RWPE2 (cell line): ENCODE measurements around the gene PI4KA.
"Not testable (repeated sequence)": the region's sequence is repeated elsewhere in the genome, so short reads cannot be mapped to it uniquely, and the experiment has no call there.

ENCODE experiments used
- ATAC-seq: fragments of 200-7000 bp; cut with Tn5 transposase; 3 replicates; pipeline ENCODE4 v1.9.1; 2021; ENCODE audit warnings: low read depth
- DNase-seq: peaks from one replicate; pipeline ENCODE4 v3.0.0-alpha.2; 2020; ENCODE audit warnings: low spot score
- H3K27ac ChIP-seq: fragments of 450-650 bp; 2 replicates; pipeline ENCODE4 v1.5.1; 2017; ENCODE audit warnings: mild to moderate bottlenecking; ENCODE audit not compliant: poor library complexity, severe bottlenecking
- H3K27me3 ChIP-seq: fragments of 250-450 bp; sonication (Bioruptor Pico); 2 replicates; pipeline ENCODE4 v1.5.1; 2021; ENCODE audit warnings: mild to moderate bottlenecking, moderate library complexity; ENCODE audit not compliant: insufficient read depth, poor library complexity, severe bottlenecking
- H3K36me3 ChIP-seq: fragments of 250-450 bp; sonication (Bioruptor Pico); 2 replicates; pipeline ENCODE4 v1.5.1; 2020; ENCODE audit warnings: low read depth, mild to moderate bottlenecking, moderate library complexity
- H3K4me1 ChIP-seq: fragments of 250-450 bp; sonication (Bioruptor Pico); 2 replicates; pipeline ENCODE4 v1.5.1; 2021; ENCODE audit warnings: mild to moderate bottlenecking, moderate library complexity; ENCODE audit not compliant: insufficient read depth, poor library complexity, severe bottlenecking
- H3K4me3 ChIP-seq: fragments of 250-450 bp; sonication (Bioruptor Pico); 2 replicates; pipeline ENCODE4 v1.5.1; 2021; ENCODE audit warnings: mild to moderate bottlenecking, moderate library complexity; ENCODE audit not compliant: severe bottlenecking
- H3K9me3 ChIP-seq: fragments of 250-450 bp; sonication (Bioruptor Pico); 2 replicates; pipeline ENCODE4 v1.5.1; 2021; ENCODE audit warnings: mild to moderate bottlenecking, moderate library complexity; ENCODE audit not compliant: severe bottlenecking
- CTCF ChIP-seq: fragments of 450-650 bp; IDR thresholded peaks from one replicate; pipeline ENCODE4 v1.5.1; 2017; ENCODE audit warnings: mild to moderate bottlenecking, moderate library complexity; ENCODE audit not compliant: poor library complexity, severe bottlenecking

Gene PI4KA

DNA sequence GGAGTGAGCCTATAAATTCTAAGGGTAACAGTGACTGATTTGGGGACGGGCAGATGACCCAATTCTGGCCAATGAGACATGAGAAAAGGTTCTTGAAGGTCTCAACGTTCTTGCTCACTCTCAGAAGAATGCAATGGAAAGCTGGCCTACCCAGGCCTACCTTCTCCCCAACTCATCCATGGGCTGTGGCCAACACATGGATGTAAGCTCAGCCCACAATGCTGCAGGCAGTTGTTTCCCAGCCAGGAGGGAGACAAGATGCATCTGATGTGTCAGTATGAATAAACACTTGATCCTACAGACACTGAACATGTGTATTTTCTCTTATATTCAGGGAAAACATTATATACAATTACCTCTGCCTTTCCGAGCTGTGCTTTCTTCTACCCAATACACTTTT lies 24.4 kb downstream of the PI4KA start:
- no peak for DNase-seq
- no peak for TF ChIP-seq CTCF
- Histone ChIP-seq H3K9me3 (no peaks in the 10 kb centered on the region), H3K4me1 (no peaks in the 10 kb centered on the region), H3K36me3 (peaks cover 30% of the 10 kb centered on the region), H3K27me3 (no peaks in the 10 kb centered on the region), H3K4me3 (no peak overlapping the region), H3K27ac (no peak overlapping the region)
- no peak for ATAC-seq

GRCh38 chr22:20833225-20833665 lies 25.4 kb downstream of the PI4KA start:
- Histone ChIP-seq H3K9me3 (no peaks in the 10 kb centered on the region), H3K27ac (no peak overlapping the region), H3K4me3 (no peak overlapping the region), H3K36me3 (peaks cover 34% of the 10 kb centered on the region), H3K4me1 (no peaks in the 10 kb centered on the region), H3K27me3 (no peaks in the 10 kb centered on the region)
- DNase-seq (no peak), ATAC-seq (no peak)
- TF ChIP-seq CTCF, result no peak

GRCh38 chr22:20829491-20830134 lies 29.0 kb downstream of the PI4KA start:
- Histone ChIP-seq H3K36me3 (peaks cover 38% of the 10 kb centered on the region), H3K4me1 (no peaks in the 10 kb centered on the region), H3K4me3 (no peak overlapping the region), H3K9me3 (no peaks in the 10 kb centered on the region), H3K27ac (no peak overlapping the region), H3K27me3 (no peaks in the 10 kb centered on the region)
- no peak for TF ChIP-seq CTCF
- ATAC-seq (no peak), DNase-seq (no peak)

DNA sequence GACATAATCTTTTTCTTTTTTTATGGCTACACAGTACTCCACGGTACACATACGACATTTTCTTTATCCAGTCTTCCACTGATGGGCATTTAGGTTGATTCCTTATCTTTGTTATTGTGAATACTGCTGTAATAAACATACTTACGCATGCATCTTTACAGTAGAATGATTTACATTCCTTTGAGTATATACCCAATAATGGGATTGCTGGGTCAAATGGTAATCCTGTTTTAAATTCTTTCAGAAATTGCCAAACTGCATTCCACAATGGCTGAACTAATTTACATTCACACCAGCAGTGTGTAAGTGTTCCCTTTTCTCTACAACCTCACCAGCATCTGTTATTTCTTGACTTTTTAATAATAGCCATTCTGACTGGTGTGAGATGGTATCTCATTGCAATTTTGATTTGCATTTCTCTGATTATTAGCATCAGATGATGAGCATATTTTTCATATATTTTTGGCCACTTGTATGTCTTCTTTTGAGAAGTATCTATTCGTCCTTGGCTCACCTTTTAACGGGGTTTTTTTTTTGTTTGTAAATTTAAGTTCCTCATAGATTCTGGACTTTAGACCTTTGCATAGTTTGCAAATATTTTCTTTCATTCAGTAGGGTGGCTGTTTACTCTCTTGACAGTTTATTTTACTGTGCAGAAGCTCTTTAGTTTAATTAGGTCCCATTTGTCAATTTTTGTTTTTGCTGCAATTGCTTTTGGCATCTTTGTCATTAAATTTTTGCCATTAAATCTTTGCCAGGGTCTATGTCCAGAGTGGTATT lies 32.0 kb downstream of the PI4KA start:
- not testable (repeated sequence) for H3K4me3 ChIP-seq, H3K27me3 ChIP-seq, ATAC-seq, DNase-seq, H3K4me1 ChIP-seq, H3K27ac ChIP-seq, H3K9me3 ChIP-seq
- H3K36me3 ChIP-seq, result peaks cover 29% of the 10 kb centered on the region

DNA sequence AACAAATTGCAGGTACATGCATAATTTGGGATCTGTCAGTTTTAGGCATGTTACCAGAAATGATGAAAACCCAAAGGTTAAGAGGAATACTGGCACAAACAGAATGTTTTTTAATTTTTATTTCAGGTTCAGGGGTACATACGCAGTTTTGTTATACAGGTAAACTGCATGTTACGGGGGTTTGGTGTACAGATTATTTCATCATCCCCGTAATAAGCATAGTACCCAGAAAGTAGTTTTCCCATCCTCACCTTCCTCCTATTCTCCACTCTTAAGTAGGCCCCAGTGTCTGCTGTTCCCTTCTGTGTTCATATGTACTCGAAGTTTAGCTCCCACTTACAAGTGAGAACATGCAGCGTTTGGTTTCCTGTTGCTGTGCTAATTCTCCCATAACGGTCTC lies 33.0 kb downstream of the PI4KA start:
- H3K36me3 ChIP-seq, result peaks cover 29% of the 10 kb centered on the region

GRCh38 chr22:20825216-20825615 lies 33.4 kb downstream of the PI4KA start:
- not testable (repeated sequence) for ATAC-seq, H3K27me3 ChIP-seq, H3K4me1 ChIP-seq, H3K9me3 ChIP-seq, H3K4me3 ChIP-seq, DNase-seq, H3K27ac ChIP-seq
- peaks cover 25% of the 10 kb centered on the region for H3K36me3 ChIP-seq

More for the DNA sequence above, 33.0 kb downstream of the PI4KA start:
- Histone ChIP-seq H3K4me1 (no peaks in the 10 kb centered on the region), H3K27me3 (no peaks in the 10 kb centered on the region), H3K4me3 (no peak overlapping the region), H3K9me3 (no peaks in the 10 kb centered on the region), H3K27ac (no peak overlapping the region)
- no peak for ATAC-seq
- DNase-seq, result no peak
- no peak for TF ChIP-seq CTCF
